Pancreas (tissue), 10 donors: ENCODE data around the gene BTF3. TPM values are rescaled to one million over a fixed set of nuclear protein-coding genes. Genes with fewer than 3 reads are reported as not detected.

Source experiments
- ATAC-seq, 4 donors: fragments of 200-7000 bp; cut with Tn5 transposase; one replicate each; pipeline versions ENCODE4 v1.8.0 to v1.9.1; 2020; ENCODE audit warnings: mild to moderate bottlenecking in 4 of 4, moderate library complexity in 4 of 4
- DNase-seq, 6 donors: peaks; one replicate each; pipeline ENCODE4 v3.0.0-alpha.2; 2020
- FAIRE-seq: peaks from 2 replicates; lab custom pipeline; 2012; peaks lifted over from hg19 to GRCh38; lab: Jason Lieb, UNC
- H3K27ac ChIP-seq, 4 donors: fragments of 200-600 bp; sonication (generic); 1 replicate in 3 of 4; 2 replicates in 1 of 4; pipeline versions ENCODE4 v1.5.0 to v1.8.0; 2020
- H3K27me3 ChIP-seq, 4 donors: fragments of 200-600 bp; one replicate each; pipeline ENCODE4 v1.8.0; 2021
- H3K36me3 ChIP-seq, 3 donors: fragments of 200-600 bp; sonication (generic) in 1 of 3; one replicate each; pipeline versions ENCODE4 v1.5.0 to v1.8.0; 2020 to 2021
- H3K4me1 ChIP-seq, 3 donors: fragments of 200-600 bp; one replicate each; pipeline ENCODE4 v1.8.0; 2021
- H3K4me3 ChIP-seq, 4 donors: fragments of 200-600 bp; sonication (generic) in 2 of 4; one replicate each; pipeline versions ENCODE4 v1.5.0 to v1.8.0; 2020 to 2021
- H3K9me3 ChIP-seq, 4 donors: fragments of 200-600 bp; one replicate each; pipeline ENCODE4 v1.8.0; 2021
- WGBS, 2 donors: extraction: QIAGEN DNeasy Blood & Tissue Kit; methylation state at CpG; one replicate each; pipeline ENCODE4 v1.1.7; 2013; 5-methylcytosine and 5-hydroxymethylcytosine counted together
- intact Hi-C, 3 donors: fragments of 100-400 bp; cut with DNase I; formaldehyde crosslinking; loops; one replicate each; pipeline versions ENCODE4 v1.11.1 to v1.14.2; 2022
- polyA plus RNA-seq, 2 donors: library from polyadenylated mRNA; stranded (reverse); fragments of 200-250 nt; gene quantifications; one replicate each; pipeline ENCODE4 v1.2.3, GENCODE V29; 2013
- total RNA-seq, 6 donors: library from RNA; stranded (reverse); fragmentation: NEBNext Ultra II Directional in 4 of 6; extraction: Animal tissue kit (Norgen Biotek cat#: 25700) in 4 of 6; gene quantifications; one replicate each; pipeline versions ENCODE4 v1.2.1 to v1.2.4, GENCODE V29; 2021 to 2023
- TF ChIP-seq, protein P1 (sequence below), 4 donors: fragments of 200-600 bp; sonication (generic) in 3 of 4; IDR thresholded peaks; one replicate each; pipeline versions ENCODE4 v1.5.0 to v1.8.0; 2021; ENCODE audit warnings: antibody characterized with exemption in 4 of 4
- donor health status: healthy with polysubstance abuse.
- donor health status: DM: no; HTN: no; CAD: no; lungs with moderate emphysema.
- donor health status: DM: no; HTN: no; CAD: no.
- donor health status: control.
- donor health status: control.
- donor health status: Bipolar disorder and iron deficiency.
- donor health status: DM: yes; HTN: yes; CAD: no.
- donor health status: DM: no; HTN: no; CAD: no.
- donor health status: DM: no; HTN: no; CAD: no.
- donor health status: DM: yes; HTN: yes; CAD: no.

BTF3 gene
- total and polyA plus RNA-seq, 8 donors, result 203 to 366 (median 292) TPM

DNA sequence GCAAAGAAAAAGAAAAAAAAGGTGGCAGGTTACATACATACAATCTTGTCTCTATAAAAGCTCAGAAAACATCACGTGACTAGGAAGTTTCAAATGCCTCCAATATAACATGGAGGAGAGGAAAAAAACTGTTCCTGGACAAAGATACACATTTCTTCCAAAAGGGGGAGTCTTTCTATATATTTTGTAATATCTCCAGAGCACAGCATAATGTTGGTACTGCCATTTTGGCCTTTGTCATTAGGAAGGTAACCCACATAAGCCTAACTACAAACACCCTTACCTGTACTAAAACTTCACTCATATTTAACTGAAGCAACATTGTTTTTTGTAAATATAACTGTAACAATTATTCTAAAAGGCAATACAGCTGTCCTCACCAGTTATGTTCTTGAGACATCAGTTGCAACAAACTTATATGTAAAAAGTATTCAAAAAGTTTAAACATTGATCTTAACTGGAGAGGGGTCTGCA lies 1.2 kb upstream of the BTF3 start:
- H3K4me1 ChIP-seq, result peaks cover 6 to 32% (median 11%) of the 10 kb centered on the region in 3 donors
- peaks cover 0 to 16% (median 0%) of the 10 kb centered on the region in 4 donors for H3K27me3 ChIP-seq
- H3K9me3 ChIP-seq, result no peaks in the 10 kb centered on the region
- H3K4me3 ChIP-seq, result peak overlapping the region in 1 of 4 donors; percentile 96
- 76 to 83% methylated on average over 1 of the region's 1 CpG for WGBS, 2 donors
- no peak overlapping the region for H3K27ac ChIP-seq
- peaks cover 0 to 4% (median 0%) of the 10 kb centered on the region in 3 donors for H3K36me3 ChIP-seq
- no peak for DNase-seq
- FAIRE-seq, result no peak
- intact Hi-C loops, result no loop called here
- ATAC-seq, result no peak
- TF ChIP-seq, protein P1, sequence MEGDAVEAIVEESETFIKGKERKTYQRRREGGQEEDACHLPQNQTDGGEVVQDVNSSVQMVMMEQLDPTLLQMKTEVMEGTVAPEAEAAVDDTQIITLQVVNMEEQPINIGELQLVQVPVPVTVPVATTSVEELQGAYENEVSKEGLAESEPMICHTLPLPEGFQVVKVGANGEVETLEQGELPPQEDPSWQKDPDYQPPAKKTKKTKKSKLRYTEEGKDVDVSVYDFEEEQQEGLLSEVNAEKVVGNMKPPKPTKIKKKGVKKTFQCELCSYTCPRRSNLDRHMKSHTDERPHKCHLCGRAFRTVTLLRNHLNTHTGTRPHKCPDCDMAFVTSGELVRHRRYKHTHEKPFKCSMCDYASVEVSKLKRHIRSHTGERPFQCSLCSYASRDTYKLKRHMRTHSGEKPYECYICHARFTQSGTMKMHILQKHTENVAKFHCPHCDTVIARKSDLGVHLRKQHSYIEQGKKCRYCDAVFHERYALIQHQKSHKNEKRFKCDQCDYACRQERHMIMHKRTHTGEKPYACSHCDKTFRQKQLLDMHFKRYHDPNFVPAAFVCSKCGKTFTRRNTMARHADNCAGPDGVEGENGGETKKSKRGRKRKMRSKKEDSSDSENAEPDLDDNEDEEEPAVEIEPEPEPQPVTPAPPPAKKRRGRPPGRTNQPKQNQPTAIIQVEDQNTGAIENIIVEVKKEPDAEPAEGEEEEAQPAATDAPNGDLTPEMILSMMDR (IDR thresholded peaks at IDR 0.05), result no peak

DNA sequence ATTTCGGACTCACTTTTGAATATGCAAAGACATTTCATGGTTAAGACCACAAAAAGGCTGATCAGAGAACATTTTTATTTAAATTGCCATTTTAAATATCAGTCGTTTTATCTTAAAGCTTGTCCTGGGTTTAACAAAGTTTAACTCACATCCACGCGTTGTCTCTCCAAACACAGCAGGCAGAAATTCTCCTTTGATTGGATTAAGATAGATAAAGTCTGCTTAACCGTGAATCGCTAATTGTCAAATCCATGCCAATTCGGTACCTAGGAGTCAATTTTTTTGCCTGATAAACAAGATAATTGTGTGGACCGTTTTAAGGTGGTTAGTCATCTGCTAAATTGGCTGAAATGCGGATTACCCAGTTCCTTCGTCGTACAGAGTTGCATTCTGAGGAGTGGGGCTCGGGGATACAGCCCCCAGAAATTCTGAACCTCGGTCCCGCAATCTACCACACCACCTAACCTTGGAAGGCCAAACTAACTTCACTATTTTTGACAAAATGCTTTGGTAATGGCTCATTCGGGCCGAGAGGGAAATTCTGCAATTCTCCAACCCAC lies 665 bp upstream of the BTF3 start:
- ATAC-seq (no peak), FAIRE-seq (no peak), DNase-seq (no peak)
- Histone ChIP-seq H3K27ac (peak overlapping the region; percentile 72 to 93 (median 86)), H3K4me1 (peaks cover 6 to 32% (median 11%) of the 10 kb centered on the region in 3 donors), H3K9me3 (no peaks in the 10 kb centered on the region), H3K36me3 (peaks cover 0 to 10% (median 0%) of the 10 kb centered on the region in 3 donors), H3K4me3 (peak overlapping the region; percentile 65 to 96 (median 83)), H3K27me3 (peaks cover 0 to 16% (median 0%) of the 10 kb centered on the region in 4 donors)
- TF ChIP-seq, protein P1 (IDR thresholded peaks at IDR 0.05), result no peak
- intact Hi-C loops, result no loop called here
- WGBS, 2 donors, result 31 to 35% methylated on average over 16 of the region's 16 CpGs

DNA sequence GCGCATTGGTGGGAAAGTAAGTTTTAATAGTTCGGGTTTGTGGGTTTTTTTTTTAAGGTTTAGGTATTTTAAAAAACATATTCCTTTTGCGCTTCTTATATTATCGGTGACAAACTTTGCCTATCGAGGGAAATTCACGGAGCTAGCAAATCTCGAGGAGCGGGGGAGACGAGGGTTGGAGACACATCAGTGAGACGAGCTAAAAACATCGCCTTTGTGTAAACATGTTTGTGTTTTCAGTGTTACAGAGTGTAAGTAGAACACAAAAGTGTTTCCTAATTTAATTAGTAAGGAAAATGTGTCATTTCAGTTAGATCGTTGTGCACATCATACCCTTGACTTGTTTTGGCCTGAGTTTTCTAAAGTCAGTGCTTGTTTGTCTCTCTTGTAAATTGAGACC lies 945 bp downstream of the BTF3 start:
- intact Hi-C loops, result no loop called here
- H3K4me3 ChIP-seq, result peak overlapping the region; percentile 65 to 96 (median 83)
- H3K4me1 ChIP-seq, result peaks cover 6 to 32% (median 11%) of the 10 kb centered on the region in 3 donors
- DNase-seq, result no peak
- FAIRE-seq, result no peak
- H3K27me3 ChIP-seq, result peaks cover 0 to 6% (median 0%) of the 10 kb centered on the region in 4 donors
- H3K9me3 ChIP-seq, result no peaks in the 10 kb centered on the region
- 5% methylated on average over 12 of the region's 12 CpGs for WGBS, 2 donors
- H3K36me3 ChIP-seq, result peaks cover 0 to 26% (median 12%) of the 10 kb centered on the region in 3 donors
- peak overlapping the region in 1 of 4 donors; percentile 89 for H3K27ac ChIP-seq
- TF ChIP-seq, protein P1 (IDR thresholded peaks at IDR 0.05), result no peak
- ATAC-seq, result no peak

DNA sequence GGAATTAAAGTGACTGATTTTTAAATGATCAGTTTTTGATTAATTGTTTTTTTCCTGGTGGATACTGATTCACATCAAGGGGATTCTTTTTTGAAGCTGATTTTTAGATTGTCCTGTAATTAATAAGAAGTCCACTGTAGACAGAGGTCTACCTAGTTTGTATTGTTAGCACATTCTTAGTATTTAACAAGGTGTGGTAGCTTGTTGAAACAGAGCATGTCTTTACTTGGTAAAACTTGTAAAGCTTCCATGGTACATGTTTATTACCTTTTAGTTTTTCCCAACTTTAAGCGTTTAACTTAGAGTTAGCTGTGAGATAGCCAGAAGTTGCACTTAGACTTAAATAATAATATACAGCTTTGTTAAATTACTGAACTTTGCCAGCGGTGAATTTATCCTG lies 1.5 kb downstream of the BTF3 start:
- Histone ChIP-seq H3K9me3 (no peaks in the 10 kb centered on the region), H3K27me3 (peaks cover 0 to 1% (median 0%) of the 10 kb centered on the region in 4 donors), H3K36me3 (peaks cover 0 to 32% (median 12%) of the 10 kb centered on the region in 3 donors), H3K27ac (no peak overlapping the region), H3K4me3 (peak overlapping the region in 2 of 4 donors; percentile 85 to 96), H3K4me1 (peaks cover 6 to 32% (median 11%) of the 10 kb centered on the region in 3 donors)
- ATAC-seq, result no peak
- intact Hi-C loops, result no loop called here
- TF ChIP-seq, protein P1 (IDR thresholded peaks at IDR 0.05), result no peak
- DNase-seq, result no peak
- WGBS, 2 donors, result 67 to 73% methylated on average over 2 of the region's 2 CpGs
- no peak for FAIRE-seq

DNA sequence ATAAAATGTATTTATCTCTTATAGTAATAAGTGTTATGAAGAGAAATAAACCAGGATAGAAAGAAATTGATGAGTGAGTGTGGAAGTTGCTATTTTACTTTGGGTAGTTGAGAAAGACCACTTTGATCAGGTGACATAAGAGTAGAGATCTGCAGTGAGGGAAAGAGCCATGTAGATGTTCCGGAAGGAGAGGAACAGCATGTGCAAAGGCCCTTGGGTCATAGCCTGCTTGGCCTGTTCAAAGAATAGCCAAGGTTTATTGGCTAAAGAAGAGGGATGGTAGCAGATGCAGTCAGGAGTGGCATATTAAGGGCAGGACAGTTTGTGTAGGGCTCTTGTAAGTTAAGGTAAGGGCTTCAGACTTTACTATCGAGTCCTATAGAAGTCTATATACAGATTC lies 3.2 kb downstream of the BTF3 start:
- Histone ChIP-seq H3K36me3 (peaks cover 0 to 46% (median 17%) of the 10 kb centered on the region in 3 donors), H3K4me1 (peaks cover 6 to 32% (median 11%) of the 10 kb centered on the region in 3 donors), H3K27ac (no peak overlapping the region), H3K27me3 (no peaks in the 10 kb centered on the region), H3K4me3 (no peak overlapping the region), H3K9me3 (no peaks in the 10 kb centered on the region)
- FAIRE-seq (no peak), ATAC-seq (no peak), DNase-seq (no peak)
- 92 to 96% methylated on average over 2 of the region's 2 CpGs for WGBS, 2 donors
- TF ChIP-seq, protein P1 (IDR thresholded peaks at IDR 0.05), result no peak
- intact Hi-C loops, result no loop called here
